ENCODE data around the gene SLC19A1. TPM values are rescaled to one million over a fixed set of nuclear protein-coding genes. Genes with fewer than 3 reads are reported as not detected.

Gene SLC19A1
- total RNA-seq, 2 donors from 2014 or later = 5.4 to 8.6 TPM

DNA sequence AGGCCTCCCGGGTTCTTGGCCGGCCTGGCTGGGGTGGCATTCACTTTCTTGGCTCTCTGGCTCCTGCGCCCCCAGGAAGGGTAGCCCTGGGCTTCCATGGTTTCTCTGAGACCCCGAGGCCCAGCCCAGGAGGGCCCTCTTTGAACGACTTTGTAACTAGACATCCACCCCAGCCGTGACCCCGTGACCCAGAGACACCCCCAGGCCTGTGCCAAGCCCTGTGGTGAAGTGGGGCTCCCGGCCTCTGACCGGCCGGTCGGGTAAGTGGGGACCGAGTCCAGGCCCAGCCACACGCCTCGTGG lies 73.3 kb downstream of the SLC19A1 start:
- ATAC-seq = no peak
- intact Hi-C loops (cut with DNase I) = no loop called here
- DNase-seq = peak; percentile 20

DNA sequence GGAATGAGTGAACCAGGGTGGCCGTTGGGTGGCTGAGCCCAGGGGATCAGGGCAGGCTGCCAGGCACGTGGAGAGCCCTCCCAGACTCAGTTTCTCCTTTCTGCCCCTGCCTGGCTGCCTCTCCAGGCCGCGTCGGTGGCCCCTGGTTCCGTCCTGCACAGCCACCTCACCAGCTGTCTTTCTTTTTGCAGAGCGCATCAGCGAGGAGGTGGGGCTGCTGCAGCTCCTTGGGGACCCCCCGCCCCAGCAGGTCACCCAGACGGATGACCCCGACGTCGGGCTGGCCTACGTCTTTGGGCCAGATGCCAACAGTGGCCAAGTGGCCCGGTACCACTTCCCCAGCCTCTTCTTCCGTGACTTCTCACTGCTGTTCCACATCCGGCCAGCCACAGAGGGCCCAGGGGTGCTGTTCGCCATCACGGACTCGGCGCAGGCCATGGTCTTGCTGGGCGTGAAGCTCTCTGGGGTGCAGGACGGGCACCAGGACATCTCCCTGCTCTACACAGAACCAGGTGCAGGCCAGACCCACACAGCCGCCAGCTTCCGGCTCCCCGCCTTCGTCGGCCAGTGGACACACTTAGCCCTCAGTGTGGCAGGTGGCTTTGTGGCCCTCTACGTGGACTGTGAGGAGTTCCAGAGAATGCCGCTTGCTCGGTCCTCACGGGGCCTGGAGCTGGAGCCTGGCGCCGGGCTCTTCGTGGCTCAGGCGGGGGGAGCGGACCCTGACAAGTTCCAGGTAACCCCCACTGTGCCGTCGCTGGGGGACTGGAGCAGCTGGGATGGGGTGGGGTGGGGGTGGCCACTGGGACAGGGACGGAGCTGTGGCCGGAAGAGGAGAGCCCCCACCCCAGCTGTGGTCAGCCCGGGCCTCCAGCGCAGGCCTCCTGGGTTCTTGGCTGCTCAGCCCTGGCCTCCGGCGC lies 73.9 kb downstream of the SLC19A1 start:
- DNase-seq (peak; percentile 23), ATAC-seq (no peak)
- intact Hi-C loops (cut with DNase I) = no loop called here

DNA sequence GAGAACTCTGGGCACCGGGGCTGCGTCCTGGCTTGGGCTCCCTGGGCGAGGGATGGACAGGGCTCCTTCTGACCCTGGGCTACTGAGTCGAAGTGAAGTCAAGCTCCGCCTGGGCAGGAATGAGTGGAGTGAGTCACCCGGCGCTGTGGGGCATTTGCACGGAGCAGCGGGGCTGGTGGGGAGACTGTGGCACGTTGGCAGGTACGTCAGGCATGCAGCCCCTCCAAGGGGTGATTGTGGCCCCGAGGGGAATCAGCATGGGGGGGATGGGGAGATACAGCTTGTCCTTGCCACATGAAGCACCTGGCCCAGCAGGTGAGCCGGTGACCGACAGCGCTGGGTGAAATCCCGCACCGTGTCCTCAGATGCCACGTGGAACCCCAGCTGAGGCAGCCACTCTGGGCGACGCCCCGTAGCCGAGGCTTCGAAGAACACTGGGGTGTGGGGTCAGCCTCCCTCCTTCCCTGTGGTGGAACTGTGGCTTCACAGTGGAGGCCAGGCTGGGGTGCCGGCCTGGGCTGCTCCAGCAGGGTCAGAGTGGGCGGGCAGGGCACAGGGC lies 74.9 kb downstream of the SLC19A1 start:
- DNase-seq (peak; percentile 26), ATAC-seq (no peak)
- intact Hi-C loops (cut with DNase I) = no loop called here

DNA sequence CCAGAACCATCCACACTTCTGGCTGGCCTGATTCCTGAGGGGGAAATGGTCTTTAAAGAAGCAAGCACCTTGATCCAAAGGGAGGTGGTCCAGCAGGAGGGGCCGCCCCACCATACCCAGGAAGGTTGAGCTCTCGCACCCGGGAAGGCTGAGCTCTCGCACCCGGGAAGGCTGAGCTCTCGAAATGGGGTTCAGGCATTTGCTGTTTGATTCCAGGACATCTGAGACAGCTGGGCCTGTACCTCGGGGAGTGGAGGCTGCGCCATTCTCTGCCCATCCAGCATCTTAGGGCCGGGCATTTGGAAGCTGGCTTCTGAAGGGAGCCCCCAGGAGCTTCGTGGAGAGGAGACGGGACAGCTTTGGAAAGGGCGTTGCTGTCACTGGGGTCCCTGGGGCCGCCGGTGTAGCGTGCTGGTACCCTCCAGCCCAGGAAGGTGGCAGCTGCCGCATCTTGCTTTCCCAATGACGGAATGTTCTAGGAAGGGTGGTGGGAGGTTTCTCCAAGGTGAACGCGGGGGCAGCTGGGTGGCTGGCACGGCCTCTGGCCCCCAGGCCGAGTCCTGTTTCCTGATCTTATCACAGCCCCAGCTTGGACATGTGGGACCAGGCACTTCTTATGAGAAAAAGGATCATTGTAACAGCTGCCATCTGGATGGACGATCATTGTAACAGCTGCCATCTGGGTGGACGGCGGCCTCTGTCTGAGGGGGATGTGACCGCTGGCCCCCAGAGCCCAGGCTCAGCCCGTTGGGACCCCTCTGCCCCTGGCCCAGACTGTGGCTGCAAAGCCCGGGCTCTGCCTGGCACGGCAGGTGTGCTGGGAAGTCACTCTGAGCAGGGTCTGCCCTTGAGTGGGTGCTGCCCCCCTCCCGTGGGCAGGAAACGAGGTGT lies 75.7 kb downstream of the SLC19A1 start:
- peak; percentile 22 for DNase-seq
- no peak for ATAC-seq
- intact Hi-C loops (cut with DNase I) = no loop called here

DNA sequence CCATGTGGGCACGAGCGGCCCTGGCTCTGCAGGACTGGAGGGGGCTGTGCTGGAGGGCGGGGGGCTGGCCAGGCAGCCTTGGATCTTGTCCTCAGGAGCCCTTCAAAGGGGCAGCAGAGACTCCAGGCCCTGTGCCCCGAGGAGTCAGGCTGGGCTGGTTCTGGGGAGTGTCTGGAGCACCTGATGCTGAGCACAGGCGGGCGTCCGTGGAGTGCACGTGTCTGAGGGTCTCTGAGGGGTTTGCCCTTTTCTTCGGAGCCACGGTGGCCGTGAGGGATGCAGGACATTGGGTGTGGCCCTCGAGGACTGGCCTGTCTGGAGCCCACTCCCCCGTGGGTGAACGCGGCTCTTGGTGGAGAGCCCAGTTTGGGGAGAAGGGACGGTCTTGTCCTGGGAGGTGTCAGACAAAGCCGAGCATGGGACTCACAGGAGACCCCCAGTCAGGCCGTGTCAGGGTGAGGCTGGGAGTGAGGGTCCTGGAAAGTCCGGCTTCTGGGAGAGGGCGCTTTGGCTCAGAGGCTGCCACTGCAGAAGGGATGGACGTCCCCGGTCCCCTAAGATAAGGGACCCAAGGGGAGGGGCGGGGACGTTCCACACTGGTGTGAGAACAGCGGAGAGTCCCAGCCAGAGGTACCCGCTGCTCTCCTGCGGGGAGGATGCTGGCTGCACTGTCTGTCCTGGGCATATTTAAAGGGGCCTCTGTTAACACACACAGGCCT lies 76.5 kb downstream of the SLC19A1 start:
- ATAC-seq (no peak), DNase-seq (peak; percentile 22)
- intact Hi-C loops (cut with DNase I) = no loop called here

DNA sequence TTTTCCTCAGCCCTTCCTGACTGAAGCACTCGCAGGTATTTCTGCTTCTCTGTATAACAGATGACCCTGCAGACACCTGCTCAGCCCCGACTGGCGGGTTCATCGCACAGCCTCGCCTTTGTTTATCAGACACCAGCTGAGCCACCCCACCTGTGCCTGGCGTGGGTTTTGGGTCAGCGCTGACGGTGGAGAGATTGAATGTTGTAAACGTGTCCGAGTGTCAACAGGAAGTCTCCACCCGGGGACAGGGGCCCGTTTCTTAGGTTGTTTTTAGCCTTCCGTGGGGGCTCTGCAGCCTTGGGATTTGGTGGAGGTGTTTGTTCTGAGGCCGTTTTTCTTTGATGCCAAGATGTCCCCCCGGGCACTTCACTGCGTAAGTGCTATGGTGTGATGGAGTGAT lies 77.1 kb downstream of the SLC19A1 start:
- ATAC-seq = no peak
- DNase-seq = peak; percentile 14
- intact Hi-C loops (cut with DNase I) = no loop called here

DNA sequence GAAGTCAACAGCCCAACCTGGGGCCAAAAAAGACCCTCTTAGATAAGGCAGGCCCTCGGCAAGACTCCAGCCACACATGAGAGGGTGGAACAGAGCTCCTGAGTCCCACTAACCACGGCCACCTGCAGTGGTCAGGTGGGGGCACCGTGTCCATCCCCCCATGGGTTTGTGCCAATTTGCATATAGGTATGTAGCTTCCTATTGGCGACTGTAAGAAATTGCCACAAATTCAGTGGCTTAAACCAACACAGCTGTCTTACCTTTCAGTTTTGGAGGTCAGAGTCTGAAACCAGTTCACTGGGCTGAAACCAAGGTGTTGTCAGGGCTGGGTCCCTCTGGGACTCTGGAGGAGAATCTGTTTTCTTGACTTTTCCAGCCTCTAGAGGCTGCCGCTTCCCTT lies 77.9 kb downstream of the SLC19A1 start:
- ATAC-seq (no peak), DNase-seq (peak; percentile 5)
- intact Hi-C loops (cut with DNase I) = no loop called here

DNA sequence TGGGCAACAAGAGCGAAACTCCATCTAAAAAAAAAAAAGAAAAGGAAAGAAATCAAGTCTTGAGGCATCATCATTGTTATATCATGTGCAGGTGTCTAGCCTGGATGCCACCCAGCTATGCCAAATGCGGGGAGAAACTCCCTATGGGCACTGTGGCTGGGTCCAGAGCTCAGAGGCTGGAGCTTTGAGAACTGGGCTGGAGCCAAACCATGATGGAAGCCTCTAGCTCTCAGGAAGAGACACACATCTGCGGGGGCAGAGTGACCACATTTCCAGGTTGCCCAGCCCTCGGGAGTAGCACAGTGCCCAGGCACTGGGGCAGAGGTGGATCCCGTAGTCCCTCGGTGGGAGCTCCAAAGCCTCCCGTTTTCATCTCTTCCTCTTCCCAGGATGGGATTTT lies 78.4 kb downstream of the SLC19A1 start:
- ATAC-seq = no peak
- peak; percentile 13 for DNase-seq

DNA sequence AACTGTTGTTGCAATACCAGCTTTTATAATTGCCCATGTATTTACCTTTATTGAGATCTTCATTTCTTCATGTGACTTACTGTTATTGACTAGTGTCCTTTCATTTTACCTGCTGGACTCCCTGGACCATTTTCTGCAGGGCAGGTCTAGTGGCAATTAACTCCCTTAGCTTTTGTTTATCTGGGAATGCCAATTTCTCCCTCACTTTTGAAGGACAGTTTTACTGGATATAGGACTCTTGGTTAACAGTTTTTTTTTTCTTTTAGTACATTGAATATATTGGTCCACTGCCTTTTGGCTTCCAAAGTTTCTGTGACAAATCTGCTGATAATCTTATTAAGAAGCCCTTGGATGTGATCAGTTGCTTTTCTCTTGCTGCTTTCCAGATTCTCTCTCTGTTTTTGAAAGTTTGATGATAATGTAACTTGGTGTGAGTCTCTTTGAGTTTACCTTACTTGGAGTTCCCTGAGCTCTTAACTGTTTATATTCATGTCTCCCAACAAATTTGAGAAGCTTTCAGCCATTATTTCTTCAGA lies 80.4 kb downstream of the SLC19A1 start:
- intact Hi-C loops (cut with DNase I) = no loop called here
- ATAC-seq (no peak), DNase-seq (no peak)

More for the DNA sequence above, 78.4 kb downstream of the SLC19A1 start:
- intact Hi-C loops (cut with DNase I) = no loop called here

DNA sequence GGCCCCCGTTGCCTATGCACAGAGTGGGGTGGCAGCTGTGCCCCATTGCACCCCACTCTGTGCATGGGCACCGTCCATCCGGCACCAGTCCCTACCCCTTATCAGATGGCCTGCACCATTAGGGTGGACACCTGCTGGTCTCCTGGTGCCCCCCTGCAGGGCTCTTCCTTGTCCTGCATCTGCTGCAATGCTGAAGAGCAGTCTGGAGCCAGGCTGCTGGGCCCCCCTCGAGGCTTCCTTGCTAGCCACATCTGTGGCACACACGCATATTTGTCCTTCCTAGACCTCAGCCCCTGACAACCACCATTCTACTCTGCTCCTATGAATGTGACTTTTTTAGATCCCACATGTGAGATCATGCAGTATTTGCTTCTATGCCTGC lies 80.9 kb downstream of the SLC19A1 start:
- DNase-seq (no peak), ATAC-seq (no peak)
- intact Hi-C loops (cut with DNase I) = no loop called here

DNA sequence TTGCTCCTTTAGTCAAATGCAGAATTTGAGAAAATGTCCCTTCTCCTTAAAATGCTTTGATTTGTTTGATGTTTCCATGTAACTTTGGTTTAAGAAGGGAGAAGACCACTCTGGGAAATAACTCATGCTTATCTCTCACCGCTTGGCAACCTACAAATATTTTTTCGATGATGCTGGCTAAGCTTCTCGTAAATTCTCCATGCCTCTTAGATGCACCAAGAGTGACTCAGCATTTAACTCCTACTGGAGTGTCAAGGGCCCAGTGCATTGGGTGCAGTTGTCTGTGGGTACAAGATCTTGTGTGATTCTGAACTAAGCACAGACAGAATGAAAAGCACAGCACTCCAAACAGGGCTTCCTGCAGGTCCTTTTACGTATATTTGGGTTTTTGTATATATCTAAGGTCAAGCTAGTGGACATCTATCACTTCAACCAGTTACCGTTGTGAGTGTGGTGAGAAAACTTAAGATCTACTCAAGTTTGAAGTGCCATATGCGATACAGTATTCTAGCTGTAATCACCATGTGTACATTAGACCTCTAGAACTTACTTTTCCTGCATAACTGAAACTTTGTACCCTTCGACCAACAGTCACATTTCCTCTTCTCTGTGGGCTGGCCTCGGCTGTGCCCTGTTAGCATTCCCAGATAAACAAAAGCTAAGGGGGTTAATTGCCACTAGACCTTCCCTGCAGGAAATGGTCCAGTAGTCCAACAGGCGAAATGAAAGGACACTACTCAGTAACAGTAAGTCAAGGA lies 81.5 kb downstream of the SLC19A1 start:
- intact Hi-C loops (cut with DNase I) = no loop called here
- DNase-seq (no peak), ATAC-seq (peak in 1 of 2 donors; percentile 12)

DNA sequence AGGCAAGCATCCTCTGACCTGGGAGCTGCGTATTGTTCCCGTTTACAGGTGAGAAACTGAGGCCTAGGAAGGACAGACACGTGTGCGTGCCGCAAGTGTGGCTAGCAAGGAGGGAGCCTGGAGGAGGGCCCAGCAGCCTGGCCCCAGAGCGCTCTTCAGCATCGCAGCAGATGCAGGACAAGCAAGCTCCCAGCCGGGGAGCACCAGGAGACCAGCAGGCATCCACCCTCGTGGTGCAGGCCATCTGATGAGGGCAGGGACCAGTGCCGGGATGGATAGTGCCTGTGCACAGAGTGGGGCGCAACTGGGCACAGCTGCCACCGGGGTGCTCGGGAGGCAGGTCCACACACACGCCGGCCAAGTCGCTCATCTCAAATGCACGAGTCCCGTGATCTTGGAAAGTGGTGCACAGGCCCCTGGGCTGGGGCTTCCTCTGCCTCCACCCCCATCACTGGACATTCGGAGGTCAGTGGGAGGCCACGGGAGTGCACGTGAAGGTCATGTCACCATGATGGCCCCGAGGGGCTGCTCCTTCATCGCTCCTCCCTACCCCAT lies 82.2 kb downstream of the SLC19A1 start:
- ATAC-seq (no peak), DNase-seq (peak; percentile 20)
- intact Hi-C loops (cut with DNase I) = no loop called here

DNA sequence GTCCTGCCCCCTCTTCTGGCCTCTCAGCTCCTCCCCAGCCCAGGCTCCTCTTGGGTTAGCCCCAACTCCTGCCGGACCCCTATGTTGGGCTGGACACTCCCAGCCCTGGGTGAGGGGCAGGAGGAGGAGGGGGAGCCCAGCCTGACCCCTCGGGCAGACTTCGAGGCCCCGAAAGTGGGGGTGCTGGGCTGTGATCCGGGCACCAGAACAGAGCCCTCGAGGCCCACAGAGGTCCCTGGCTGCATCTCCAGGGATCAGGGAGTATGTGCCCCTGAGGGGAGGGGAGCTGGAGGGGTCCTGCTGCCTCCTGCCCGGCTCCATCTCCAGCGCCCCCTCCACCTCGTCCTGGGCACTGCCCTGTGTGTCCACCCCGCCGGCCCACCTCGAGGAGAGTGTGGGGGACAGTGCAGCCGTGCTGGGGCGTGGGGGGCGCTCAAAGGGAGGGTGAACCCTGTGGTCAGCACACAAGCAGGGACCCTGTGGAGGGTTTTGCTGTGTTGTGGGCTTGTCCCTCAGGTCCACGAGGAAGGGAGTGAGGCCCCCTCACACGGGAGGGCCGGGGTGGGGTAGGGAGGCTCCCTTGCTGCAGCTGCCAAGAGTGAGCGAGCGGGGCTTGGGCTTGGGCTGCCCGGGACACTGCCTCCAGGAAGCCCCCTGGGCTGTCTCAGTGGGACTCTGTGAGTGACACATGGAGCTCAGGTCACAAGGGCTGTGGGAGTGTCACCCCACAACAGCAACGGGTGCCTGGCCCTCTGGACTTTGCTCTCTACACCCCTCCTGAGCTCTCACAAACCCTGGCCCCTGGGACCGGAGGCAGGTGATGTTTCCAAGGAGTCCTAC lies 82.8 kb downstream of the SLC19A1 start:
- intact Hi-C loops (cut with DNase I) = loop anchor here in 1 of 2 donors (10.0 kb wide), 1 partner anchor 305 kb away; no protein-coding TSS in a partner anchor
- ATAC-seq (no peak), DNase-seq (peak; percentile 21)

DNA sequence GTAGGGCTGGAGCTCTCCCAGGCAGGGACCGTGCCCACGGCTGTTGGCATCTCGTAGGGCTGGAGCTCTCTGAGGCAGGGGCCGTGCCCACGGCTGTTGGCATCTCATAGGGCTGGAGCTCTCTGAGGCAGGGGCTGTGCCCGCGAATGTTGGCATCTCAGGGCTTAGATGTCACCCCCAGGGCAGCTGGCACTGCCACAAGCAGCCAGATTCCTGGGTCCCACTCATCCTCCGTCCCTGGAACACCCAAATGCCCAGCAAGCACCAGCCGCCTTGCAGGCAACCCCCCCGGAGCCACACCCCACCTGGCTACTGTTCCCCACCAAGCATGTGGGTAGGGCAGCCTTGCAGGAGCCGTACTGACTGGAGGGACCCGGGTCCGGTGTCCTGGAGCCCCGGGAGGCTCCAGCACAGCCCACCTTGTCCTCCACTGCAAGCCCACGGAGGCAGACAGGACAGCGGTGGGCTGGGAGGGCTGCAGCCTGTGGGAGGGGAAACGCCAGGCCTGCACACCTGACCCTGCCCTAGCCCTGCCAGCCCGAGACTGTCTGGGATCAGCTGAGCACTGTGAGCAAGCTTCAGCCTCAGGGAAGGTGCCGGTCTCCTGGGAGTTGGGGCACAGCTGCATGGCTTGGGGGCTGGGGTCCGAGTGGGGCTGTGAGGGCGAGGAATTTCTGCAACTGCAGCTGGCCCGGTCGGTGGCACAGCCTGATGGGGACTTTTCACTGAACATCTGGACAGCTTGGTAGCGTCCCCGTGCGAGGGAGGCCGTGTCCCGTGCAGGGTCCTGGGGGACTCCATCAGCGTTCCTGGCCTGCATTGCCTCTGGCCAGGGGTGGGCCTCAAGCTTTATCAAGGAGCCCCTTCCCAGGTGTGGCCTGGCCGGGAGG lies 83.7 kb downstream of the SLC19A1 start:
- intact Hi-C loops (cut with DNase I) = loop anchor here in 1 of 2 donors (10.0 kb wide), 1 partner anchor 304 kb away; no protein-coding TSS in a partner anchor
- ATAC-seq = no peak
- DNase-seq = peak; percentile 21

DNA sequence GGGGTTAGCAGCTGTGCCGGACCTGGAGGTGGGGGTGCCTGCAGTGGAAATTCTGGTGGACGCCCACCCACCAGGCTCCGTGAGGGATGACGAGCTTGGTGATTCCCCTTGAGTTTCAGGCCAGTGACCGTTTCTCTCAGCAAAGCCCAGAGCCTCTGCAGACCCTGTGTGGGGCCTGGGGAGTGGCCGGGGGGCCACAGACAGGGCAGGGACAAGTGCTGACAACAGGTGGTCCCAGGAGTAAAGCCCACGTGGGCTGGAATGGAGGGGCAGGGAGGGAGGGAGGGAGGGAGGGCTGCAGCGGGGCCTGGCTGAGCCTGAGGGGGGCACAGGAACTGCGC lies 84.4 kb downstream of the SLC19A1 start:
- no peak for DNase-seq
- ATAC-seq = no peak
- intact Hi-C loops (cut with DNase I) = loop anchor here in 1 of 2 donors (10.0 kb wide), 1 partner anchor 303 kb away; no protein-coding TSS in a partner anchor

Measured in left cardiac atrium (tissue), 4 donors.